GM19043 (cell line): ENCODE results near the gene CDH12.
"Not testable (repeated sequence)": the region's sequence is repeated elsewhere in the genome, so short reads cannot be mapped to it uniquely, and the experiment has no call there.

Experiments
- ATAC-seq: cut with Tn5 transposase; IDR thresholded peaks from one replicate; pipeline ENCODE4 v1.9.1; 2021; ENCODE audit warnings: low read depth; ENCODE audit not compliant: unreplicated experiment

Gene CDH12

DNA sequence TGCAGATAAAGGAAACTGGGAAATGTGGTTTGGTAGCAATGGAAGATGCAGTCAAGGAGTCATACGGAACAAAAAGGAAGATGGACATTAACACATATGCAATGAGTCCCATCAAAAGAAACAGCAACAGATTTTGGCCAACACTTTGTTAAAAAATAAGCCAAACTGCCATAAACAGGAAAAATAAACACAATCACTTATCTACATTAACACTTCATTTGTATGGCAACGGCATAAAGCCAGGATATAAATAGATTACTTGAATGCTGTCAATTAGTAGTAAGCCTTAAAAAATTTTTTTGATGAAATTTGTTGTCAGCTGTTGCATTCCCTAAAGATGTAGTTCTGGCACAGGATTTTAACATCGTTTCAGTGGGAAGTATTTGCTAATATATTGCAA is 190.8 kb downstream of the CDH12 start:
- no peak for ATAC-seq

DNA sequence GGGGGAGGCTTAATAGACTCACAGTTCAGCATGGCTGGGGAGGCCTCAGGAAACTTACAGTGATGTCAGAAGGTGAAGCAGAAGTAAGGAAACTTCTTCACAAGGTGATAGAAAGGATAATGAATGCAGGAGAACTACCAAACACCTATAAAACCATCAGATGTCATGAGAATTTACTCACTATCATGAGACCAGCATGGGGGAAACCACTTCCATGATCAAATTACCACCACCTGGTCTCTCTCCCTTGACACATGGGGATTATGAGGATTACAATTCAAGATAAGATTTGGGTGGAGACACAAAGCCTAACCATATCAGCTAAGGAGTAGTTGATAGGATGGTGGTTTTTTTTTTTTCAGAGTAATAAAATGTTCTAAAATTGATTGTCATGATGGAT is 201.8 kb downstream of the CDH12 start:
- ATAC-seq, result no peak

DNA sequence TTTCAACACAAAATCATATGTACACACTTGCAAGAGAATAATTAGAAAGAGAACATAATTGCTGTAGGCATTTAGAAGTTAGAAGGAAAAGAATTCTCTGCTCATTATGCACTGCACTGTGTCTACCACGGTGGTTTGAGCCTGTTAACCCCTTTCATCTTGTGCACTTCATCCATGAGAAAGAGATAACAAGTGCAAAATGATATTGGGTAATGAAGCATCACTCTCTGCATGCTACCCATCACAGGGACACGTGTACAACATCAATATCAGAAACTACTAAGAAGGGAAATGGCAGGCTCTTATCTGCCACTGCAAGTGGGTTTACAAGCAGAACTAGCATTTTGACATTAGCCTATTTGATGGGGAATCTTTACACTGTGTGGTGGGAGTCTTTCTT is 202.6 kb downstream of the CDH12 start:
- no peak for ATAC-seq

DNA sequence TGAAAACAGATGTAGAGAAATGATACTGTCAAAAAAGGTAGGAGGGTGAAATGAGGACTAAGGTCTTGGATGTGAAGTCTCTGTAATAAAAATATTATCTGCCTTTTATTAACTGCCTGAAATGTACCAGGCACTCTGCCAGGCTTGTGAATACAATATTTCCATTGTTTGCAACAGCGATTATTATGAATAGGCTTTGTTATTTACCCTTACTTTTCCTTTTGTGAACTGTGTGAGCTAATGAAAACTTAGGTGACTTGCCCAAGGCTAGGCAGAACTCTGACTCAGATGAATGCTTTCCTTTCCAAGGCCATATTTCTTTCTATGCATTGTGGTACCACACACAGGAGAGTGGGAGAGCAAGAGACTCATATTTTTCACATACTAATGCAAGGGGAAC is 204.1 kb downstream of the CDH12 start:
- ATAC-seq, result no peak

DNA sequence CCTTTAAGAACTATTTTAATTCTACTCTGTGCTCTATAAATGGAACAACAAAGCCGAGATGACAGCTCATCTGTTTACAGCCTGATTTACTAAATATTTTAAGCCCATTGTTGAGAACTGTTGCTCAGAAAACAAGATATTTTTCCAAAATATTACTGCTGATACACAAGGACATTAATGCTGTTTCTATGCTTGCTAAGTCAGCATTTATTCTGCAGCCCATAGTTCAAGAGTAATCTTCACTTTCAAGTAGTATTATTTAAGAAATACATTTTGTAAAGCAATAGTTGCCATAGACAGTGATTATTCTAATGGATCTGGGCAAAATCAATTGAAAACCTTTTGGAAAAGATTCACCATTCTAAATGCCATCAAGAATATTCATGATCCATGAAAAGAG is 208.3 kb downstream of the CDH12 start:
- ATAC-seq, result no peak

DNA sequence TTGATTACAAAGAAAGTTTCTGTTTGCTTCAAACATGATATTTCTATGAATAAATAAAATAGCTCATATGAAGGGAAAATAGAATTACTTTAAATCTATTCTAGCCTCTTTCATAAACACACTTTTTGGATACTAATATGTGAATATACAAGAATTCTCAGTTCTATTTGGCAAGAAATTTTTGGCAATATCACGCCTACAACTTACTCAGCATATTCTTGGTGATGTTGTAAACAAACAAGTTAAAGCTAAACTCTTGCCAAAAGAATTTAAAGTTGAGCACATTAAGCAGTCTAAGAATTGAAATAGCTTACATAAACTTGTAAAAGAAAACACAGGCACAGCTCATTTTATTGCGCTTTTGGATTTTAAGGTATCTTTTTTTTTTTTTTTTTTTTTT is 209.8 kb downstream of the CDH12 start:
- no peak for ATAC-seq

DNA sequence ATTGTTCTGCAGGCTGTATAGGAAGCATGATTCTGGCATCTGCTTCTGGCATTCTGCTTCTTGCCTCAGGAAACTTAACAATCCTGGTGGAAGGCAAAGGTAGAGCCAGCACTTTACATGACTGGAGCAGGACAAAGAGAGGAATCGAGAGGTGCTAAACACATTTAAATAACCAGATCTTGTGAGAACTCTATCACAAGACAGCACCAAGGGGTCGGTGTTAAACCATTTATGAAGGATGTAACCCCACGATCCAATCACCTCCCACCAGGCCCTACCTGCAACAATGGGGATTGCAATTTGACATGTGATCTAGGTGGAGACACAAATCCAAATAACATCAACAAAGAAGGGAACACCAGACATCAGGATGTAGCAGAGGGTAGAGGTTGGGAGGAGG is 221.5 kb downstream of the CDH12 start:
- ATAC-seq, result no peak

DNA sequence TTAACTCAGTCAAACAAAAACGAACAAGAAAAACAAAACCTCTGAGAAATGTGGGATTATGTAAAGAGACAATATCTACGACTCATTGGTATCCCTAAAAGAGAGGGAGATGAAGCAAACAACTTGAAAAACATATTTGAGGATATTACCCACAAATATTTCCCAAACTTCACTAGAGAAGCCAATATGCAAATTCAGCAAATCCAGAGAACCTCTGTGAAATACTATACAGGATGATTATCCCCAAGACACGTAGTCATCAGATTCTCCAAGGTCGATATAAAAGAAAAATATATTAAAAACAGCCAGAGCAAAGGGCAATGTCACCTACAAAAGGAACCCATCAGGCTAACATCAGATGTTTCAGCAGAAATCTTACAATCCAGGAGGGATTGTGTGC is 226.1 kb downstream of the CDH12 start:
- ATAC-seq, result no peak

DNA sequence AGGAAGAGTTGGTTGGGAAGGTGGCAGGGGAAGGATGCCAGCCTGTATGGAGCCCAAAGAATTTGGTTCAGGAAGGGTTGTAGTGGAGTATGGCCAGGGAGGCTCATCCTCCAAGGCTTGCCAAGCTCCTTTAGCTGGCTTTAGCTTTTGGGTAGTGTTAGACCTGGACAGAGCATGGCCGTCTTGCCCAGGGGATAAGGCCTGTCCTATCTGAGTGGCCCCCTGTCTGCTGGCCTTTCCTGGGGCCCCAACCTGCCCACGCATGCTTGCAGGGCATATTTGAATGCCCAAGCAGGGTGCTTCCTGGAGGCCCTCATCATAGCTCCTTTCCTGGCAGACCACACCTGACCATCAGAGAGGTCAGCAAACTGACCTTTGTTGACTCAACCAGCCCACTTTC is 227.7 kb downstream of the CDH12 start:
- no peak for ATAC-seq

- no peak for ATAC-seq
Observed at GRCh38 chr5:22621084-22621483, 232.1 kb downstream of the CDH12 start.

DNA sequence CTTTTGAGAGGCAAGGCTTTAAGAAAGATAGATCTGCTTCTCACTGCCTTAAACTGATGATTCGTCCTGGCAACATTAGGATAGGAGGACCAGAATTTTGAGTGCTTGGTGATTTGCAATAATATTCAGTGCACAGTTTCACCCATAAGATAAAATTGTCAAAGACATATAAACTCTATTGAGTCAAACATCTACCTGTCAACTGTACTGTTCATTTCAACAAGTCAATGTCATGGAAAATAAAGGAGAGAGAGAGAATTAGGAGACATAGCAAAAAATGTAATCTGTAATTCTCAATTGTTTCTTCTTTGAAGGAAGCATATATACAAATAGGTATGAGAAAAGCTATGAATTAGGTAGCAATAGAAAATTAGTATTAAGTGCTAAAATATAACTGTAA is 237.2 kb downstream of the CDH12 start:
- ATAC-seq, result no peak

- ATAC-seq, result no peak
Observed at GRCh38 chr5:22614486-22615094, 238.6 kb downstream of the CDH12 start.

GRCh38 chr5:22612928-22613327 is 240.2 kb downstream of the CDH12 start:
- ATAC-seq, result no peak

DNA sequence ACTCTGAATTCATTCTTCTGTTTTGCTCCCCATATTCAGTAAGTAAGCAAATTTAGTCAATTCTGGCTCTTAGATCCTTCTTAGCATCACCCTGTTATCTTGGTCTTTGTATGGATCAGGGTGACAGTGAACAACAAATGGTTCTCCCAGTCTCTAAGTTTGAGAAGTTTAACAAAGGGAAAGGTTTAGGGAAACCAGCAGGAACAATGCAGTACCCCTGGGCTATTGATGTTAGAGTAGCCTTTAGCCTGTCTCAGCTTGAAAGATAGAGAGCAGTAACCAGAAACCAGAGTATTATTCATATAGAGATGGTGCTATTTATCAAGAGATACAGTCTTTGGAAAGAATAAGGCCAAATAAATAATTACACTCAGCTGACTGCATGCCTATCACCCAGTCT is 241.8 kb downstream of the CDH12 start:
- ATAC-seq, result no peak

GRCh38 chr5:22607498-22607897 is 245.6 kb downstream of the CDH12 start:
- ATAC-seq, result not testable (repeated sequence)

GRCh38 chr5:22605473-22605872 is 247.7 kb downstream of the CDH12 start:
- ATAC-seq, result no peak

GRCh38 chr5:22604711-22605110 is 248.4 kb downstream of the CDH12 start:
- no peak for ATAC-seq

DNA sequence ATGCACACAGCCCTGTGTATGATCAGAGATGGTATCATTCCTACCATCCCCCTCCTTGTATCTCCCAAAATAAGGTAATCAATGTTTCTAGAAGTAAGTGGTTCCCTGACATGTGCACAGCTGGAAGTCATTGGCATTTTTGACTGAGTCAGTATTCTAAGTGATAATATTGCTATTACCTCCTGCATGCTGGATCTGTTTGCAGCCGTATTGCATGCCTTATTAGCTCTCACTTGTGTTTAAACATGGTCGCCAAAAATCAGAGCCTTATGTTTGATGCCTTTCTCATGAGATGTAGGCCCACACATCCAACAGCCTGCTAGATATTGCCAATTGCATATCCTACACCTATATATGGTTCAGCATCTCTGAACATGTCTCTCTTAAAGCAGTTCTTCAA is 254.3 kb downstream of the CDH12 start:
- no peak for ATAC-seq

GRCh38 chr5:22596404-22596970 is 256.7 kb downstream of the CDH12 start:
- ATAC-seq, result no peak

- no peak for ATAC-seq
Observed at GRCh38 chr5:22594491-22594890, 258.7 kb downstream of the CDH12 start.

DNA sequence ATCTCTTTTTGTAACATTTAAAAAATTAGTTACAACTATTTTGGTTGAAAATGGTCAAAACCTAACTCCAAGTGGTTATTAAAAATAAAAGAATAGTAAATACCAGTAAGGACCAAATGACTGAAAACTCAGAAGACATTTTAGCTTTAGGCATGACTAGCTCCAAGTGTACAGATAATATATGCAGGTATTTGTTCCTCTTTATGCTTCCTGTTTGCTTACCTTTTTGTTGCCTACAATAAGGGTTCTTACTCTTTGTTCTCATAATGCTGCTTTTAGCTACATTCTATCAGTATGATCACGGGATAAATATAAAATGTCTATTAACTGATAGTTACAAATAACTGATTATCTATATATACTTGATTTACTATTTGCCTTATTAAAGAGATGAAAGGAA is 259.6 kb downstream of the CDH12 start:
- no peak for ATAC-seq

DNA sequence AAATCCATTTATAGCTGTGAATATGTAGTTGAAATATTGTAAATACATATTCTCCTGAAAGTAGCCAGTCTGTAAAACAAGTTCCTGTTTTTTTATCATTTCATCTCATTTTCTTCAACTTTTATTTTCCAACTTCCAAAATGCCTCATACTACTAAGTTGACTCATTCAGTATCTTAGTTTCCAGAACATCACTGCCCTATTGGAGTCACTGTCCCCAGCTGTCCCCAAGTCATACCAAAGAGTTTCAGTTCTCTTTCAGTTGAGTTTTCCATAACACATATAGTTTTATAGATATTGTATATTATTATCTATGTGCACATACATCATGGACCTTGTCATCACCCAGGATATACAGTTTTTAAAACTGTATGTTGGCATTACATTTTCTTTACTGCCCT is 261.7 kb downstream of the CDH12 start:
- ATAC-seq, result no peak
